Fibroblast of lung (primary cell): ENCODE results near the gene ZNF22. TPM values are rescaled to one million over a fixed set of nuclear protein-coding genes. Genes with fewer than 3 reads are reported as not detected.

Experiments
- DNase-seq, 2 donors: peaks; one replicate each; pipeline versions ENCODE4 v3.0.0 to v3.0.0-alpha.2; 2010; ENCODE audit warnings: low read depth in 2 of 2
- H2AFZ ChIP-seq: 2 replicates; pipeline ENCODE4 v1.5.1; 2012; ENCODE audit warnings: low read length, control low read depth, inconsistent platforms
- H3K27ac ChIP-seq: 2 replicates; pipeline ENCODE4 v1.5.1; 2011; ENCODE audit warnings: low read length, control low read depth; ENCODE audit not compliant: insufficient read depth
- H3K27me3 ChIP-seq: 2 replicates; pipeline ENCODE4 v1.5.1; 2011; ENCODE audit warnings: mild to moderate bottlenecking, low read length; ENCODE audit not compliant: control insufficient read depth, insufficient read depth
- H3K36me3 ChIP-seq: 2 replicates; pipeline ENCODE4 v1.5.1; 2011; ENCODE audit warnings: low read length; ENCODE audit not compliant: control insufficient read depth, insufficient read depth
- H3K4me1 ChIP-seq: 2 replicates; pipeline ENCODE4 v1.5.1; 2011; ENCODE audit warnings: low read length; ENCODE audit not compliant: control insufficient read depth, insufficient read depth; ENCODE audit errors: extremely low read depth
- H3K4me2 ChIP-seq: 2 replicates; pipeline ENCODE4 v1.5.1; 2011; ENCODE audit warnings: low read length, control low read depth; ENCODE audit not compliant: insufficient read depth; ENCODE audit errors: extremely low read depth
- H3K4me3 ChIP-seq, 4 experiments: fragments of 200-600 bp in 1 of 4; sonication (generic) in 1 of 4; replicated peaks in 1 of 4; 2 replicates each; pipeline ENCODE4 v1.5.1; 2011 to 2016; ENCODE audit warnings: low read length in 4 of 4, low read depth in 3 of 4, mild to moderate bottlenecking in 3 of 4, control low read depth in 2 of 4, inconsistent platforms in 1 of 4, mixed read lengths in 1 of 4; ENCODE audit not compliant: insufficient read depth in 1 of 4; ENCODE audit errors: control extremely low read depth in 1 of 4
- H3K79me2 ChIP-seq: 2 replicates; pipeline ENCODE4 v1.5.1; 2012; ENCODE audit warnings: mild to moderate bottlenecking, low read length, inconsistent platforms; ENCODE audit not compliant: control insufficient read depth, insufficient read depth
- H3K9ac ChIP-seq: 2 replicates; pipeline ENCODE4 v1.5.1; 2011; ENCODE audit warnings: mild to moderate bottlenecking, low read length, control low read depth; ENCODE audit not compliant: insufficient read depth
- H3K9me3 ChIP-seq: 2 replicates; pipeline ENCODE4 v1.5.1; 2012; ENCODE audit warnings: low read depth, low read length; ENCODE audit not compliant: control insufficient read depth, insufficient read depth
- H4K20me1 ChIP-seq: 2 replicates; pipeline ENCODE4 v1.5.1; 2011; ENCODE audit warnings: low read length; ENCODE audit not compliant: control insufficient read depth, insufficient read depth; ENCODE audit errors: extremely low read depth
- EZH2 ChIP-seq: IDR thresholded peaks from 2 replicates; pipeline ENCODE4 v1.5.1; 2012; ENCODE audit warnings: low read length, control low read depth, mild to moderate bottlenecking; ENCODE audit errors: missing control alignments
- polyA plus RNA-seq, 2 donors: library from polyadenylated mRNA; depleted of rRNA in 1 of 2; stranded (reverse) in 1 of 2; unstranded in 1 of 2; fragments of >200 nt; gene quantifications; 2 replicates each; pipeline ENCODE4 v1.2.1, GENCODE V29; 2011 to 2012; ENCODE audit warnings: missing spikeins in 1 of 2
- total RNA-seq: library from RNA; depleted of rRNA; stranded (reverse); fragments of >200 nt; gene quantifications from 2 replicates; pipeline ENCODE4 v1.2.1, GENCODE V29; 2014
- TF ChIP-seq, protein P1 (sequence below), 2 donors: IDR thresholded peaks in 1 of 2; conservative IDR thresholded peaks in 1 of 2; 1 replicate in 1 of 2; 2 replicates in 1 of 2; pipeline ENCODE4 v1.5.1; 2011 to 2012; ENCODE audit warnings: low read length in 2 of 2, control low read depth in 1 of 2, inconsistent platforms in 1 of 2, low read depth in 1 of 2, mild to moderate bottlenecking in 1 of 2

Gene ZNF22
- total and polyA plus RNA-seq, 2 donors (not counting 1 experiment from before 2014, with no cell fraction given), result 16.0 to 23.0 TPM

DNA sequence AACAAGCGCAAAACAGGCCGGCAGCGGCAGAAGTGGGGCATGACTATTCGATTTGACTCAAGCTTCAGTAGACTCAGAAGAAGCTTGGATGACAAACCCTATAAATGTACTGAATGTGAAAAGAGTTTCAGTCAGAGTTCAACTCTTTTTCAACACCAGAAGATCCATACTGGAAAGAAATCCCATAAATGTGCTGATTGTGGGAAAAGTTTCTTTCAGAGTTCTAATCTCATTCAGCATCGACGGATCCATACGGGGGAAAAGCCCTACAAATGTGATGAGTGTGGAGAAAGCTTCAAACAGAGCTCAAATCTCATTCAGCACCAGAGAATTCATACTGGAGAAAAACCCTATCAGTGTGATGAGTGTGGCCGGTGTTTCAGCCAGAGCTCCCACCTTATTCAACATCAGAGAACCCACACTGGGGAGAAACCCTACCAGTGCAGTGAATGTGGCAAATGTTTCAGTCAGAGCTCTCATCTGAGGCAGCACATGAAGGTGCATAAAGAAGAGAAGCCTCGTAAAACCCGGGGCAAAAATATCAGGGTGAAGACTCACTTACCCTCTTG lies 2.8 kb downstream of the ZNF22 start:
- H4K20me1 ChIP-seq, result no peaks in the 10 kb centered on the region
- no peaks in the 10 kb centered on the region for H3K9me3 ChIP-seq
- no peak for TF ChIP-seq EZH2
- TF ChIP-seq, protein P1, sequence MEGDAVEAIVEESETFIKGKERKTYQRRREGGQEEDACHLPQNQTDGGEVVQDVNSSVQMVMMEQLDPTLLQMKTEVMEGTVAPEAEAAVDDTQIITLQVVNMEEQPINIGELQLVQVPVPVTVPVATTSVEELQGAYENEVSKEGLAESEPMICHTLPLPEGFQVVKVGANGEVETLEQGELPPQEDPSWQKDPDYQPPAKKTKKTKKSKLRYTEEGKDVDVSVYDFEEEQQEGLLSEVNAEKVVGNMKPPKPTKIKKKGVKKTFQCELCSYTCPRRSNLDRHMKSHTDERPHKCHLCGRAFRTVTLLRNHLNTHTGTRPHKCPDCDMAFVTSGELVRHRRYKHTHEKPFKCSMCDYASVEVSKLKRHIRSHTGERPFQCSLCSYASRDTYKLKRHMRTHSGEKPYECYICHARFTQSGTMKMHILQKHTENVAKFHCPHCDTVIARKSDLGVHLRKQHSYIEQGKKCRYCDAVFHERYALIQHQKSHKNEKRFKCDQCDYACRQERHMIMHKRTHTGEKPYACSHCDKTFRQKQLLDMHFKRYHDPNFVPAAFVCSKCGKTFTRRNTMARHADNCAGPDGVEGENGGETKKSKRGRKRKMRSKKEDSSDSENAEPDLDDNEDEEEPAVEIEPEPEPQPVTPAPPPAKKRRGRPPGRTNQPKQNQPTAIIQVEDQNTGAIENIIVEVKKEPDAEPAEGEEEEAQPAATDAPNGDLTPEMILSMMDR (conservative IDR thresholded peaks at IDR 0.05 in 1 of 2, IDR thresholded peaks at IDR 0.05 in 1 of 2; ENCODE audit: low read depth in 1 of 2, low read length in 2 of 2), result no peak
- H3K36me3 ChIP-seq, result peaks cover 2% of the 10 kb centered on the region
- no peak for DNase-seq
- no peaks in the 10 kb centered on the region for H3K4me1 ChIP-seq
- no peaks in the 10 kb centered on the region for H3K27me3 ChIP-seq
- no peak overlapping the region for H3K4me2 ChIP-seq
- H3K9ac ChIP-seq, result no peak overlapping the region
- H3K27ac ChIP-seq, result no peak overlapping the region
- H3K79me2 ChIP-seq, result peaks cover 17% of the 10 kb centered on the region
- H2AFZ ChIP-seq, result no peak overlapping the region
- H3K4me3 ChIP-seq, result no peak overlapping the region

DNA sequence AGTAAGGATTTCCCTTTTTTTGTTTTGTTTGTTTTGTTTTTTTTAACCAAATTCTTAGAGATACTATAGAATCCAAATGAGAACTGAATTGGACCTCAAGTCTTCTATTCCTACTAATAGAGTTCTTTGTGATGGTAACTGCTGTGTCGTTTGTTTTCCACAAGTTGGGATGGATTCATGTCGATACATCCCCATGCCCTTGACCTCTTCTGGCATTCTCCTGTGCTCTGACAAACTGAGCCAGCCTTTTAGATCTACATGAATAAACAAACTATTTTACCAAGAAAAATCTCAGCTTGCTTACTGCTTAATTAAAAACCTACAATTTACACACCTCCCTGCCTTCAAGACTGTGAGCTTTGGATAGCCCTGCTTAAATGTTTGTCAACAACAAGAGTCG lies 3.9 kb downstream of the ZNF22 start:
- H3K27ac ChIP-seq, result no peak overlapping the region
- peaks cover 17% of the 10 kb centered on the region for H3K79me2 ChIP-seq
- no peaks in the 10 kb centered on the region for H3K9me3 ChIP-seq
- no peaks in the 10 kb centered on the region for H4K20me1 ChIP-seq
- no peak overlapping the region for H2AFZ ChIP-seq
- TF ChIP-seq, protein P1 (conservative IDR thresholded peaks at IDR 0.05 in 1 of 2, IDR thresholded peaks at IDR 0.05 in 1 of 2; ENCODE audit: low read depth in 1 of 2, low read length in 2 of 2), result no peak
- no peak for TF ChIP-seq EZH2
- no peaks in the 10 kb centered on the region for H3K27me3 ChIP-seq
- no peak for DNase-seq
- no peak overlapping the region for H3K4me2 ChIP-seq
- H3K4me3 ChIP-seq, result no peak overlapping the region
- no peak overlapping the region for H3K9ac ChIP-seq
- H3K4me1 ChIP-seq, result no peaks in the 10 kb centered on the region
- H3K36me3 ChIP-seq, result peaks cover 2% of the 10 kb centered on the region

DNA sequence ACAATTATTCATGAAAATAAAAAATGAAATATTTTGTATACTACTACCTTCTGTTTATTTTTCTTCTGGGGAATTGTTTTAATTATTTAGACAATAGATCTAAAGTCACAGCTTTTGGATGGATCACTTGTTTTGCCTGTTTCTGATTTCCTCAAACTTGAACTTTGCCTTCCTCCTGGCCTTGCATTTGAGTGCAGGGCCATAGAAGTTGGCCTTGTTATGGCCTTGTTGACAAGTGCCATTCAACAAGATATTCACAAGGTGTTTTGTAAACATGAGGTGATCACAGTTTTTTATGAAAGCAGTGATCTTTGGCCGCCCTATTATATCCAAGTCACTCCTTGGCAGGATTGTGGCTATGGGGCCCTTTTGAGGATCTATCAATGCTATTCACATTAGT lies 4.6 kb downstream of the ZNF22 start:
- Histone ChIP-seq H3K36me3 (peaks cover 2% of the 10 kb centered on the region), H3K4me2 (no peak overlapping the region), H2AFZ (no peak overlapping the region), H3K27me3 (no peaks in the 10 kb centered on the region), H4K20me1 (no peaks in the 10 kb centered on the region), H3K79me2 (peaks cover 17% of the 10 kb centered on the region), H3K9ac (no peak overlapping the region), H3K4me3 (no peak overlapping the region), H3K9me3 (no peaks in the 10 kb centered on the region), H3K27ac (no peak overlapping the region), H3K4me1 (no peaks in the 10 kb centered on the region)
- DNase-seq, result no peak
- TF ChIP-seq, protein P1 (conservative IDR thresholded peaks at IDR 0.05 in 1 of 2, IDR thresholded peaks at IDR 0.05 in 1 of 2; ENCODE audit: low read depth in 1 of 2, low read length in 2 of 2), result no peak
- no peak for TF ChIP-seq EZH2
